Epithelial cell of proximal tubule (primary cell): ENCODE data around the gene CELA2B. TPM values are rescaled to one million over a fixed set of nuclear protein-coding genes. Genes with fewer than 3 reads are reported as not detected.
"Not testable (repeated sequence)": the region's sequence is repeated elsewhere in the genome, so short reads cannot be mapped to it uniquely, and the experiment has no call there.

Experiments
- DNase-seq: peaks from one replicate; pipeline ENCODE4 v3.0.0-alpha.2; 2011; ENCODE audit warnings: low read depth
- H3K4me3 ChIP-seq: 2 replicates; pipeline ENCODE4 v1.5.1; 2011; ENCODE audit warnings: low read depth, mild to moderate bottlenecking, low read length
- total RNA-seq: library from RNA; depleted of rRNA; stranded (reverse); fragments of >200 nt; gene quantifications from 2 replicates; pipeline ENCODE4 v1.2.3, GENCODE V29; 2015
- TF ChIP-seq, protein P1 (sequence below): conservative IDR thresholded peaks from 2 replicates; pipeline ENCODE4 v1.5.1; 2012; ENCODE audit warnings: low read depth, mild to moderate bottlenecking, low read length

Gene CELA2B
- total RNA-seq, 1 donor from 2014 or later = not detected

DNA sequence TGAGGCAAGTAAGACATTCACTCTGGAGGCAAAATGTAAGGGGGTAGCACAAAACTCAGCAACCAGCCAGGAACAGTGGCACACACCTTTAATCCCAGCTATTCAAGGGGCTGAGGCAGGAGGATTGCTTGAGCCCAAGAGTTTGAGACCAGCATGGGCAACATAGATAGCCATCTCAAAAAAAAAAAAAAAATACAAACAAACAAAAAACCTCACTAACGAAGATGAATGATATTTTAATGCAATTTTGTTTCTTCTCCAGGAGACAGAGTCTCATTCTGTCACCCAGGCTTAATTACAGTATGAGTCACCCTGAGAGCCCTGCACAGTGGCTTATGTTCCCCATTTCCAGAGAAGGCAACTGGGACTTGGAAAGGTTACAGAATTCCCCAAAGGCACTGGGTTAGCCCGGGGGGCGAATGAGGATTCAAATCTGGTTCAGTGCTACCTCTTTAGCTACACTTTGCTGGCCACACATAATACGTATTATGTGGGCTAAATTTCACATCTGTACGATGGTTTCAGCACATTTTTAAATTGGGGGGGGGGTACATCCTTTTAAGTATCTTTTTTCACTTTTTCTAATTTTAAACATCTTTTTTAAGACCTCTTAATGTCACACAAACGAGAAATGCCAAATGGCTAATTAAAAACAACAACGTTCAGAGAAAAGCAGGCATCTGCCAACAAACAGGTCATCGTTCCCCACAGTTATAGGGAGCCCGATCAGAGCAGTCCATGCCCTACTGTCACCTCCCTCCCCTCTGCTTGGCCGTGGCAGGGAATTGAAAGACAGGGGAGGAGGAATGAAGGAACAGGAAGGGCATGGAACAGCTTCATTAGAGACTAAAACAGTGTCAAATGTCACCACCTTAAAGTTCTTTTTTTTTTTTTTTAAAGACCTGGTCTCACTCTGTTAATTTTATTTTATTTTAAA, 15.9 kb upstream of the CELA2B start:
- H3K4me3 ChIP-seq = no peak overlapping the region
- no peak for DNase-seq
- TF ChIP-seq, protein P1, sequence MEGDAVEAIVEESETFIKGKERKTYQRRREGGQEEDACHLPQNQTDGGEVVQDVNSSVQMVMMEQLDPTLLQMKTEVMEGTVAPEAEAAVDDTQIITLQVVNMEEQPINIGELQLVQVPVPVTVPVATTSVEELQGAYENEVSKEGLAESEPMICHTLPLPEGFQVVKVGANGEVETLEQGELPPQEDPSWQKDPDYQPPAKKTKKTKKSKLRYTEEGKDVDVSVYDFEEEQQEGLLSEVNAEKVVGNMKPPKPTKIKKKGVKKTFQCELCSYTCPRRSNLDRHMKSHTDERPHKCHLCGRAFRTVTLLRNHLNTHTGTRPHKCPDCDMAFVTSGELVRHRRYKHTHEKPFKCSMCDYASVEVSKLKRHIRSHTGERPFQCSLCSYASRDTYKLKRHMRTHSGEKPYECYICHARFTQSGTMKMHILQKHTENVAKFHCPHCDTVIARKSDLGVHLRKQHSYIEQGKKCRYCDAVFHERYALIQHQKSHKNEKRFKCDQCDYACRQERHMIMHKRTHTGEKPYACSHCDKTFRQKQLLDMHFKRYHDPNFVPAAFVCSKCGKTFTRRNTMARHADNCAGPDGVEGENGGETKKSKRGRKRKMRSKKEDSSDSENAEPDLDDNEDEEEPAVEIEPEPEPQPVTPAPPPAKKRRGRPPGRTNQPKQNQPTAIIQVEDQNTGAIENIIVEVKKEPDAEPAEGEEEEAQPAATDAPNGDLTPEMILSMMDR = no peak

DNA sequence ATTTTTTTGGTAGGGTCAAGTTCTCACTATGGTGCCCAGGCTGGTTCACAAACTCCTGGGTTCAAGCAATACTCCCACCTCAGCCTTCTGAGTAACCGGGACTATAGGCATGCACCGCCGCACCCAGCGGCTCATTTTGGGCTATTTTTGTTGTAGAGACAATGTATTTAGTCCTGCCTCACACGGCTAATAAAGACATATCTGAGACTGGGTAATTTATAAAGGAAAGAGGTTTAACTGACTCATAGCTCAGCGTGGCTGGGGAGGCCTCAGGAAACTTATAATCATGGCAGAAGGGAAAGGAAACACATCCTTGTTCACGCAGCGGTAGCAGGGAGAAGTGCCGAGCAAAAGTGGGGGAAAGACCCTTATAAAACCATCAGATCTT, 15.2 kb upstream of the CELA2B start:
- TF ChIP-seq, protein P1 = no peak
- no peak for DNase-seq
- no peak overlapping the region for H3K4me3 ChIP-seq

DNA sequence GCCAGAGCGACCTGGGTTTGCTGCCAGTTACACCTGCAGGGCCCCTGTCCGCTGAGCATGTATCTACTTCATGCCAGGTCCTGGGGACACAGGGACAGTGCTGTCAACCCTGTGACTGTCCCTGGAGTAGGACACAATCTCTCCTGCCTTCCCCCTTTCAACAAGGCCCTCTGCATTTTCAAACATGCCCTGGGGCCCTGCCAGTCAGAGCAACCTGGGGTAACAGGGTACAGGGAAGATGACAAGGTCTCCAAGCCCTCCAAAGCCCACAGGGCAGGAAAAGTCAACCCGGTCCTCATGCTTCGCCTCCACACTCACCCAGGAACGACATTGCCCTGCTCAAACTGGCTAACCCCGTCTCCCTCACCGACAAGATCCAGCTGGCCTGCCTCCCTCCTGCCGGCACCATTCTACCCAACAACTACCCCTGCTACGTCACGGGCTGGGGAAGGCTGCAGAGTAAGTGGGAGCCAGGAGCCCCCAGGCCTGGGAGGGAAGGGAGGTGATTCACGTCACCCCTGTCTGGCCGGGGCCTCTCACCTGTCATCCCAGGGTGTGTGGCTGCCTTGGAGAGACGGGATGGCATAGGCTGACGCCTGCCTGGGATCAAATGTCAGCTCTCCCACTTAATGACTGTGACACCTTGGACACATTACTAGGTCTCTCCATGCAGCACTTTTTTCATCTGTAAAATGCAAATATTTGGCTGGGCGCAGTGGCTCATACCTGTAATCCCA, 12.7 kb upstream of the CELA2B start:
- H3K4me3 ChIP-seq, DNase-seq: not testable (repeated sequence)

DNA sequence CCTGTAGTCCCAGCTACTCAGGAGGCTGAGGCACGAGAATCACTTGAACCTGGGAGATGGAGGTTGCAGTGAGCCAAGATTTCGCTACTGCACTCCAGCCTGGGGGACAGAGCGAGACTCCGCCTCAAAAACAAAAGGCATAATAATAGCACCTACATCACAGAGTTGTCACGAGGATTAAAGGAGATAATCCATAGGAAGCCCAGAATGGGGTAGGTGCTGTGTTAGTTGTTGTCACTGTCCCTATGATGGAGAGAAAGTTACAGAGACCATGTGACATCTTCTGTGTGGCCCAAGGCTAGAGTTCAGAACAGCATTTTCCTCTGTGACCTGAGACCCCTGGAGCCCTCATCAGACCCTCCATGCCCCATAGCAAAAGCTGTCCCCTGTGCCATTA, 12.0 kb upstream of the CELA2B start:
- DNase-seq, H3K4me3 ChIP-seq: not testable (repeated sequence)

DNA sequence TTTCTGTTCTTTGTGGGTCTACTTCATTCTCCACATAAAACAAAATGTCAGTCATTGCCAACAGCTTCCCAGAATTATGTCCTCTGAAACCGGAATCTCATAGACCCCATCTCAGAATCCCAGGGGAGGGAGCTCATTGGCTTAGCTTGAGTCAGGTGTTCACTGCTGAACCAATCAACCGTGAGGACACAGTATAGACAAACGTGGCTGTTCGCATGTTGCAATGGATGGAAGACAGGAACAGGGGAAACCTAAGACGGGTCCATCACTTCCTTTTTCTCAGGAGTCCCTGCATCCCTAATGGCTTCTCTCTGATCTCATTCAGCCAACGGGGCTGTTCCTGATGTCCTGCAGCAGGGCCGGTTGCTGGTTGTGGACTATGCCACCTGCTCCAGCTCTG, 10.2 kb upstream of the CELA2B start:
- DNase-seq = no peak
- TF ChIP-seq, protein P1 = no peak
- no peak overlapping the region for H3K4me3 ChIP-seq

DNA sequence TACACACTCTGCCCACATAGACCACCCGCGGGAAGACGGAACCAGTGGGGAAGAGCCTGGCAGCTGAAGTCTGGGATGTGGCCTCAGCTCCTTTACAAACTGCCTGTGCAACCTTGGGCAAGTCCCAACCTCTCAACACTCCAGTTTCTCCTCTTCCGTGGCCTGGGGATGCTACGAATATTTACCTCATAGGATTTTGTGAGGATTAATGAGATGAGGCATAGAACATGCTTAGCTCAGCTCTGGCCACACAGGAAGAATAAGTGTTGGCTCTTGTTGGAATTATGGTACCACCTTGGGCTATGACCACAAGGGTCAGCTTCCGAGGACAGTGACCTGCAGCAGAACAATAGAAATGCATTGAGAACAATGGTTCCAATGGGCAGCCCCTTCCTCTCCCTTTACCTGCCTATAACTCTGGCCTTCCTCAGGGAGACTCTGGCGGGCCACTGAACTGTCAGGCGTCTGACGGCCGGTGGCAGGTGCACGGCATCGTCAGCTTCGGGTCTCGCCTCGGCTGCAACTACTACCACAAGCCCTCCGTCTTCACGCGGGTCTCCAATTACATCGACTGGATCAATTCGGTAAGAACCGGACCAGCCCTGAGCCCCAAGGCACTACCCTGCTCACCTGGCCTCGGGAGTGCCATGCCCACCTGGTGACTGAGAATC, 8.8 kb upstream of the CELA2B start:
- not testable (repeated sequence) for DNase-seq

DNA sequence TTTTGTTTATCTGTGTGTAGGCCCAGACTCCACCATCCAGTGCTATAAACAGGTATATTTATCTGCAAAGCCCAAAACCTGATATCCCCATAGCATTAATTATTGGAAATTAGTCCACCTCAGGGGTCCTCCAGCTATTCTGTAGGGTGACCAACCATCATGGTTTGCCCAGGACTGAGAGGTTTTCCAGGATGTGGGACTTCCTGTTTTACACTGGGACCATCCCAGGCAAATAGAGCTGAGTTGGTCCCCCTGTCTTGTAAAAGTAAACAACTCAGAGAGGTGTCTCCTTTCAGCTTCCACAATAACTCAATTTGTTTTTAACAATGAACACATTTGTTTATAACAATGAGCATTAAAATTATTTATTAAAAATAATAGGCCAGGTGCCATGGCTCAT, 7.8 kb upstream of the CELA2B start:
- DNase-seq = no peak
- TF ChIP-seq, protein P1 = no peak
- H3K4me3 ChIP-seq = no peak overlapping the region

More for the DNA sequence above, 8.8 kb upstream of the CELA2B start:
- not testable (repeated sequence) for H3K4me3 ChIP-seq

DNA sequence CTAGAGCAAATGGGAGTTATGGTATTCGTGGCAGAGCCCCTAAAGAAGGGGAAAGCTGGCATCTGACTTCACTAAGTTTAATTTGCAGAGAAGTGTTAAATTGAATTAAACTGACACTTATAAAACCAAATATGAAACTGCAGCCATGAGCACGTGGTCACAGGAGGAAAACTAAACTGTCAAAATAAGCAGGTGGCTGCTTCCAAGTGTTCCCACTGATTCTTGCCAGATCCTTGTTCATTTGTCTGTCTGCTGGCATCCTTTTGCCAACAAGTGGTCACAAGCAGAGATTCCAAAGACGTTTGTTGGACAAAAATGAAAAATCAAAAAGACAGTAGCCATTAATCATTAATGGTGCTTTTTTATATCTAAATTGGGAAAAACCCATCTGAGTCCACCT, 6.5 kb upstream of the CELA2B start:
- no peak for DNase-seq
- no peak overlapping the region for H3K4me3 ChIP-seq
- TF ChIP-seq, protein P1 = no peak

DNA sequence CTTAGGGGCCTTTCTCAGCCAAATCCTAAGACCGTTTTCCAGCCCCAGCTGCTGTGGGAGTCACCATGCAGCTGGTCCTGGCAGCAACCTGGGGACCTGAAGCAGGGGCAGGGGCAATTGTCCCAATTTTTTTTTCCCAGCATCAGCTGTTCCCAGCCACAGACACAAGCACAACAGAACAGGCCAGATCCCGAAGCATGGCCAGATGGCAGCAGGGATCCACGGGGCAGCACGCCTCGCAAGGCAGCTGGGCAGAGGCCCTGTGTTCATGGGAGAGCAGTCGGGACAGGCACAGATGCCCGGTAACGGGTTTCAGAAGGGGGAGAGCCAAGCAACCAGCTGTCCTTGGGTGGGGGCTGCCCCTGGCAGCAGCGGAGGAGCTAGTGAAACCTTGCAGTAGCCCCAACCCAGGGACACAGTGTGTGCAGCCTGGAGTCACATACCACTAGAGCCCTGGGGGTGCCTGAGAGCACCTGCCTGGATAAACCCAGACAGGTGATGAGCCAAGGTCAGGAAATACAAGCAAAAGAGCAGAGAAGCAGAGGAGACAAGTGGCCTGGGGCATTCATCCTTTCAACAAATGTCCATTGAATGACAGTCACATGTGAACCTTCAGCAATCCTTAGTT, 6.0 kb upstream of the CELA2B start:
- H3K4me3 ChIP-seq, DNase-seq: not testable (repeated sequence)

DNA sequence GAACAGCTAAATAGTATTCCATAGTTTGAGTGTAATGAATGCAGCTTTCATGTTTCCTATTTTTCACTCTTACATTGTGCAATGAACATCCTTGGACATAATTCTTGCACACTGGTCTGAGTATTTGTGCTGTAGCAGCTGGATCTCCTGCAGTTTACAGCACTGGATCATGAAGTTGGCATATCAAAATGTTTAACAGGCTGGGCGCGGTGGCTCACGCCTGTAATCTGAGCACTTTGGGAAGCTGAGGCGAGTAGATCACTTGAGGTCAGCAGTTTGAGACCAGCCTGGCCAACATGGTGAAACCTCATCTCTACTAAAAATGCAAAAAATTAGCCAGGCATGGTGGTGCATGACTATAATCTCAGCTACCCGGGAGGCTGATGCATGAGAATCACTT, 4.8 kb upstream of the CELA2B start:
- not testable (repeated sequence) for H3K4me3 ChIP-seq, DNase-seq

DNA sequence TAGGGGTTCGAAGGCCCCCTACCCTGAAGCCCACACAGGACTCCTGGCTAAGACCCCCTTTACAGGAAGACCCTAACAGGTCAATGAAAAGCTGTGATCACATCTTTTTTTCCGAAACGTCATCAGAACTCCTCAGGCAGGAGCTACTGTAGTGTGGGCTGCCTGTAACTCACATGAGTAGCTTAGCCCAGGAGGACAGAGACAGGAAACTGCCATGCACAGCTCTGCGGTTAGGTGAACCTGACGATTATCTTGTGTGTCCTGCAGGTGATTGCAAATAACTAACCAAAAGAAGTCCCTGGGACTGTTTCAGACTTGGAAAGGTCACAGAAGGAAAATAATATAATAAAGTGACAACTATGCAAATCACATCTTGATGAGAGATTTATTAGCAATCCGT, 4.2 kb upstream of the CELA2B start:
- not testable (repeated sequence) for H3K4me3 ChIP-seq, DNase-seq
